H9 (cell line): ENCODE results near the gene NAA60. TPM values are rescaled to one million over a fixed set of nuclear protein-coding genes. Genes with fewer than 3 reads are reported as not detected.

Experiments used
- DNase-seq: peaks from one replicate; pipeline ENCODE4 v3.0.0-alpha.2; 2017
- H2AFZ ChIP-seq: one replicate; pipeline ENCODE4 v1.6.1; 2013; ENCODE audit warnings: mild to moderate bottlenecking, low read length, control low read depth, moderate library complexity
- H2AK5ac ChIP-seq: 2 replicates; pipeline ENCODE4 v1.6.1; 2013; ENCODE audit warnings: low read length, control low read depth, mixed read lengths; ENCODE audit not compliant: insufficient read length
- H2BK120ac ChIP-seq: one replicate; pipeline ENCODE4 v1.6.1; 2013; ENCODE audit warnings: low read depth, mild to moderate bottlenecking, low read length, control low read depth, inconsistent platforms; ENCODE audit not compliant: poor library complexity, severe bottlenecking
- H2BK12ac ChIP-seq: 2 replicates; pipeline ENCODE4 v1.6.1; 2013; ENCODE audit warnings: low read length, control low read depth, mixed read lengths, low read depth; ENCODE audit not compliant: insufficient read length
- H2BK15ac ChIP-seq: 2 replicates; pipeline ENCODE4 v1.6.1; 2013; ENCODE audit warnings: low read depth, low read length, control low read depth
- H2BK20ac ChIP-seq: one replicate; pipeline ENCODE4 v1.6.1; 2013; ENCODE audit warnings: low read depth, mild to moderate bottlenecking, low read length, control low read depth, inconsistent platforms; ENCODE audit not compliant: poor library complexity, severe bottlenecking
- H2BK5ac ChIP-seq: 2 replicates; pipeline ENCODE4 v1.6.1; 2013; ENCODE audit warnings: low read length, control low read depth, mixed read lengths; ENCODE audit not compliant: insufficient read length
- H3K14ac ChIP-seq: 2 replicates; pipeline ENCODE4 v1.6.1; 2013; ENCODE audit warnings: low read length, control low read depth; ENCODE audit not compliant: insufficient read depth
- H3K18ac ChIP-seq: 2 replicates; pipeline ENCODE4 v1.6.1; 2013; ENCODE audit warnings: low read depth, mild to moderate bottlenecking, mixed read lengths, low read length, control low read depth; ENCODE audit not compliant: insufficient read length
- H3K23ac ChIP-seq: 2 replicates; pipeline ENCODE4 v1.6.1; 2013; ENCODE audit warnings: low read length, control low read depth, mixed read lengths, low read depth; ENCODE audit not compliant: insufficient read length
- H3K23me2 ChIP-seq: 2 replicates; pipeline ENCODE4 v1.6.1; 2013; ENCODE audit warnings: low read depth, mild to moderate bottlenecking, mixed read lengths, low read length, control low read depth; ENCODE audit not compliant: insufficient read length, poor library complexity, severe bottlenecking
- H3K27ac ChIP-seq: 2 replicates; pipeline ENCODE4 v1.5.1; 2013; ENCODE audit warnings: low read length, control low read depth, mixed read lengths, low read depth; ENCODE audit not compliant: insufficient read length
- H3K27me3 ChIP-seq: 2 replicates; pipeline ENCODE4 v1.6.1; 2013; ENCODE audit warnings: low read length, control low read depth, inconsistent platforms; ENCODE audit not compliant: insufficient read depth
- H3K4ac ChIP-seq: 2 replicates; pipeline ENCODE4 v1.6.1; 2013; ENCODE audit warnings: low read depth, mild to moderate bottlenecking, control low read depth, inconsistent platforms, low read length, moderate library complexity
- H3K4me1 ChIP-seq: 2 replicates; pipeline ENCODE4 v1.6.1; 2013; ENCODE audit warnings: low read length, control low read depth, inconsistent platforms; ENCODE audit not compliant: insufficient read depth
- H3K4me2 ChIP-seq: 2 replicates; pipeline ENCODE4 v1.6.1; 2013; ENCODE audit warnings: low read length, control low read depth, mixed read lengths; ENCODE audit not compliant: insufficient read length, insufficient read depth
- H3K56ac ChIP-seq: 2 replicates; pipeline ENCODE4 v1.6.1; 2013; ENCODE audit warnings: low read depth, mild to moderate bottlenecking, mixed read lengths, low read length, control low read depth; ENCODE audit not compliant: insufficient read length
- H3K79me1 ChIP-seq: 2 replicates; pipeline ENCODE4 v1.6.1; 2013; ENCODE audit warnings: low read depth, mild to moderate bottlenecking, moderate library complexity, low read length, control low read depth, inconsistent platforms; ENCODE audit not compliant: insufficient read depth, poor library complexity, severe bottlenecking
- H3K79me2 ChIP-seq: 2 replicates; pipeline ENCODE4 v1.6.1; 2013; ENCODE audit warnings: low read length, control low read depth, inconsistent platforms; ENCODE audit not compliant: insufficient read depth
- H3K9ac ChIP-seq: 2 replicates; pipeline ENCODE4 v1.6.1; 2013; ENCODE audit warnings: low read length, control low read depth, mixed read lengths; ENCODE audit not compliant: insufficient read length; ENCODE audit errors: extremely low read depth
- H3K9me3 ChIP-seq: one replicate; pipeline ENCODE4 v1.6.1; 2013; ENCODE audit warnings: low read depth, low read length, inconsistent platforms; ENCODE audit not compliant: control insufficient read depth
- H3T11ph ChIP-seq: one replicate; pipeline ENCODE4 v1.6.1; 2013; ENCODE audit warnings: mild to moderate bottlenecking, low read length, control low read depth, inconsistent platforms
- H4K20me1 ChIP-seq: one replicate; pipeline ENCODE4 v1.6.1; 2013; ENCODE audit not compliant: control insufficient read depth, insufficient read length, insufficient read depth
- H4K5ac ChIP-seq: 2 replicates; pipeline ENCODE4 v1.6.1; 2013; ENCODE audit warnings: low read depth, mild to moderate bottlenecking, mixed read lengths, low read length, control low read depth; ENCODE audit not compliant: insufficient read length
- H4K8ac ChIP-seq: replicated peaks from 2 replicates; pipeline ENCODE4 v1.6.1; 2013; ENCODE audit warnings: low read length, control low read depth, mixed read lengths, low read depth; ENCODE audit not compliant: insufficient read length
- H4K91ac ChIP-seq: 2 replicates; pipeline ENCODE4 v1.6.1; 2013; ENCODE audit warnings: low read depth, mild to moderate bottlenecking, moderate library complexity, mixed read lengths, low read length, control low read depth; ENCODE audit not compliant: insufficient read length
- H3K27ac Mint-ChIP-seq, 3 experiments: 2 replicates in 2 of 3; 3 replicates in 1 of 3; pipeline ENCODE4 v1.8.0; 2020 to 2021; ENCODE audit warnings: mixed read lengths in 3 of 3, mild to moderate bottlenecking in 1 of 3, moderate library complexity in 1 of 3
- H3K27me3 Mint-ChIP-seq: 2 replicates; pipeline ENCODE4 v1.8.0; 2021; ENCODE audit warnings: low read depth, mild to moderate bottlenecking, moderate library complexity, mixed read lengths
- H3K36me3 Mint-ChIP-seq, 3 experiments: 2 replicates in 2 of 3; 3 replicates in 1 of 3; pipeline ENCODE4 v1.8.0; 2020 to 2021; ENCODE audit warnings: low read depth in 3 of 3, mixed read lengths in 3 of 3; ENCODE audit not compliant: insufficient read depth in 1 of 3
- H3K4me1 Mint-ChIP-seq, 2 experiments: 2 replicates each; pipeline ENCODE4 v1.8.0; 2020; ENCODE audit warnings: mixed read lengths in 2 of 2
- H3K4me3 Mint-ChIP-seq, 2 experiments: 2 replicates in 1 of 2; 3 replicates in 1 of 2; pipeline ENCODE4 v1.8.0; 2020 to 2021; ENCODE audit warnings: mild to moderate bottlenecking in 2 of 2, mixed read lengths in 2 of 2, moderate library complexity in 1 of 2
- H3K9me3 Mint-ChIP-seq, 2 experiments: 2 replicates in 1 of 2; 3 replicates in 1 of 2; pipeline ENCODE4 v1.8.0; 2020; ENCODE audit warnings: mild to moderate bottlenecking in 2 of 2, mixed read lengths in 2 of 2, moderate library complexity in 1 of 2
- WGBS: extraction: QIAGEN DNeasy Blood & Tissue Kit; methylation state at CpG from one replicate; pipeline ENCODE4 v1.1.7; 2013; ENCODE audit warnings: missing lambda C conversion rate, low lambda C conversion rate, mixed read lengths; ENCODE audit not compliant: insufficient read length; ENCODE audit errors: extremely low coverage; 5-methylcytosine and 5-hydroxymethylcytosine counted together
- total RNA-seq: library from RNA; stranded (reverse); gene quantifications from 2 replicates; pipeline ENCODE4 v1.2.1, GENCODE V29; 2021
- TF ChIP-seq, protein P1 (sequence below): fragments of 200-600 bp; sonication (generic); conservative IDR thresholded peaks from 3 replicates; pipeline ENCODE4 v1.8.0; 2021; ENCODE audit warnings: antibody characterized with exemption, mild to moderate bottlenecking

Gene NAA60
- total RNA-seq, 1 experiment from 2014 or later, result 49.3 TPM

DNA sequence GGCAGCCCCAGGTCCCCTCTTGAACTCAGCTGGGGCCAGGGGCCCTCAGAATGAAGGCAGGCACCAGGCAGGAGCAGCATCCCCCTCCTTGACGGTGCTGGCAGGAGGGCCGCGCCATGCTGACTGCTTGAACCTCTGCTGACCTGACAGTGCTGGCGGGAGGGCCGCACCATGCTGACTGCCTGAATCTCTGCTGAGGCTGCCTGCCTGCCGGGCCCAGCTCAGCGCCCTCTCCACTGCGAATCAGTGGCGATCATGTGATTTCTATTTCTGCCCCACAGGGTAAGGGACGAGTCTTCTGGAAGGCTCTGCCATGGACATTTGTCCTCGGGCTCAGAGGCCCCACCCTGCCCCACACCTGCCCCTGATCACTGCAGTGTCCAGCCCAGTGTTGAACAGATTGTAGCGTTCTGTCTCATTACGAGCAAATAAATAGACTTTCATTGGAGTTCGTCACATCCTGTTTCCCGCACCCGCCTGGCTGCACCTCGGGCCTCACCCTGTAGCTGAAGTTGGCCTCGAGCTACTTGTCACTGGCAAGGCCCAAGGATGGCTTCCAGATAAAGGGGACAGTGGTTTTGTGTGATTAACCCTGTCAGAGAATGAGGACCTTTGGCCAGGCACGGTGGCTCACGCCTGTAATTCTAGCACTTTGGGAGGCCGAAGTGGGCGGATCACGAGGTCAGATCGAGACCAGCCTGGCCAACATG is 43.2 kb downstream of the NAA60 start:
- Histone ChIP-seq H3K18ac (no peak overlapping the region), H3K79me2 (no peaks in the 10 kb centered on the region), H3T11ph (no peak overlapping the region), H2BK5ac (no peak overlapping the region), H2BK15ac (no peak overlapping the region), H3K4me1 (no peaks in the 10 kb centered on the region), H3K27ac (no peak overlapping the region), H3K56ac (no peak overlapping the region), H4K5ac (no peak overlapping the region), H3K27me3 (no peaks in the 10 kb centered on the region), H3K4me2 (no peak overlapping the region), H3K23ac (no peak overlapping the region), H4K20me1 (no peaks in the 10 kb centered on the region), H2BK20ac (no peak overlapping the region), H2BK120ac (no peak overlapping the region), H2BK12ac (no peak overlapping the region), H3K79me1 (no peaks in the 10 kb centered on the region), H4K8ac (no peak overlapping the region), H3K9ac (no peak overlapping the region), H2AFZ (no peak overlapping the region), H3K14ac (no peak overlapping the region), H3K4ac (no peak overlapping the region), H3K9me3 (no peaks in the 10 kb centered on the region), H4K91ac (no peak overlapping the region), H2AK5ac (no peak overlapping the region), H3K23me2 (no peaks in the 10 kb centered on the region)
- Mint-ChIP-seq H3K27ac (peak overlapping the region in 1 of 3 experiments; percentile 55; a peak in 1 of 7 replicates), H3K4me3 (0 out of 5 replicates have a peak overlapping the region, but pooled peaks of 1 of the 2 experiments have one; percentile 29), H3K9me3 (no peaks in the 10 kb centered on the region), H3K27me3 (no peaks in the 10 kb centered on the region; the same call in 1 of the 2 replicates), H3K36me3 (peaks cover 25 to 50% (median 38%) of the 10 kb centered on the region in 3 experiments; a peak in 6 of 7 replicates), H3K4me1 (peaks cover under 1% of the 10 kb centered on the region in 2 experiments)
- no CpG with 5 or more reads among the region's 24 CpGs for WGBS
- TF ChIP-seq, protein P1, sequence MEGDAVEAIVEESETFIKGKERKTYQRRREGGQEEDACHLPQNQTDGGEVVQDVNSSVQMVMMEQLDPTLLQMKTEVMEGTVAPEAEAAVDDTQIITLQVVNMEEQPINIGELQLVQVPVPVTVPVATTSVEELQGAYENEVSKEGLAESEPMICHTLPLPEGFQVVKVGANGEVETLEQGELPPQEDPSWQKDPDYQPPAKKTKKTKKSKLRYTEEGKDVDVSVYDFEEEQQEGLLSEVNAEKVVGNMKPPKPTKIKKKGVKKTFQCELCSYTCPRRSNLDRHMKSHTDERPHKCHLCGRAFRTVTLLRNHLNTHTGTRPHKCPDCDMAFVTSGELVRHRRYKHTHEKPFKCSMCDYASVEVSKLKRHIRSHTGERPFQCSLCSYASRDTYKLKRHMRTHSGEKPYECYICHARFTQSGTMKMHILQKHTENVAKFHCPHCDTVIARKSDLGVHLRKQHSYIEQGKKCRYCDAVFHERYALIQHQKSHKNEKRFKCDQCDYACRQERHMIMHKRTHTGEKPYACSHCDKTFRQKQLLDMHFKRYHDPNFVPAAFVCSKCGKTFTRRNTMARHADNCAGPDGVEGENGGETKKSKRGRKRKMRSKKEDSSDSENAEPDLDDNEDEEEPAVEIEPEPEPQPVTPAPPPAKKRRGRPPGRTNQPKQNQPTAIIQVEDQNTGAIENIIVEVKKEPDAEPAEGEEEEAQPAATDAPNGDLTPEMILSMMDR, result no peak
- no peak for DNase-seq
